ENCODE results near the gene UPK1A. TPM values are rescaled to one million over a fixed set of nuclear protein-coding genes. Genes with fewer than 3 reads are reported as not detected.

Gene UPK1A
- total RNA-seq, 1 donor from 2014 or later, result not detected

- TF ChIP-seq CTCF (IDR thresholded peaks at IDR 0.05; ENCODE audit: unreplicated experiment), result no peak
- Mint-ChIP-seq H3K27me3 (ENCODE audit: unreplicated experiment) (peaks cover 25% of the 10 kb centered on the region), H3K27ac (ENCODE audit: unreplicated experiment) (peak overlapping the region; percentile 81), H3K4me3 (ENCODE audit: unreplicated experiment) (peak overlapping the region; percentile 96), H3K4me1 (ENCODE audit: unreplicated experiment) (peaks cover 19% of the 10 kb centered on the region), H3K9me3 (ENCODE audit: unreplicated experiment) (no peaks in the 10 kb centered on the region), H3K36me3 (ENCODE audit: low read depth, unreplicated experiment) (peaks cover 7% of the 10 kb centered on the region)
- peak; percentile 82 for DNase-seq (ENCODE audit: low spot score)
Measured at GRCh38 chr19:35644206-35644986, 21.9 kb upstream of the UPK1A start.

GRCh38 chr19:35644987-35645679 is 21.2 kb upstream of the UPK1A start:
- Mint-ChIP-seq H3K27me3 (ENCODE audit: unreplicated experiment) (peaks cover 24% of the 10 kb centered on the region), H3K27ac (ENCODE audit: unreplicated experiment) (peak overlapping the region; percentile 81), H3K36me3 (ENCODE audit: low read depth, unreplicated experiment) (peaks cover 7% of the 10 kb centered on the region), H3K4me3 (ENCODE audit: unreplicated experiment) (peak overlapping the region; percentile 96), H3K4me1 (ENCODE audit: unreplicated experiment) (peaks cover 19% of the 10 kb centered on the region), H3K9me3 (ENCODE audit: unreplicated experiment) (no peaks in the 10 kb centered on the region)
- TF ChIP-seq CTCF (IDR thresholded peaks at IDR 0.05; ENCODE audit: unreplicated experiment), result no peak
- peak; percentile 58 for DNase-seq (ENCODE audit: low spot score)

DNA sequence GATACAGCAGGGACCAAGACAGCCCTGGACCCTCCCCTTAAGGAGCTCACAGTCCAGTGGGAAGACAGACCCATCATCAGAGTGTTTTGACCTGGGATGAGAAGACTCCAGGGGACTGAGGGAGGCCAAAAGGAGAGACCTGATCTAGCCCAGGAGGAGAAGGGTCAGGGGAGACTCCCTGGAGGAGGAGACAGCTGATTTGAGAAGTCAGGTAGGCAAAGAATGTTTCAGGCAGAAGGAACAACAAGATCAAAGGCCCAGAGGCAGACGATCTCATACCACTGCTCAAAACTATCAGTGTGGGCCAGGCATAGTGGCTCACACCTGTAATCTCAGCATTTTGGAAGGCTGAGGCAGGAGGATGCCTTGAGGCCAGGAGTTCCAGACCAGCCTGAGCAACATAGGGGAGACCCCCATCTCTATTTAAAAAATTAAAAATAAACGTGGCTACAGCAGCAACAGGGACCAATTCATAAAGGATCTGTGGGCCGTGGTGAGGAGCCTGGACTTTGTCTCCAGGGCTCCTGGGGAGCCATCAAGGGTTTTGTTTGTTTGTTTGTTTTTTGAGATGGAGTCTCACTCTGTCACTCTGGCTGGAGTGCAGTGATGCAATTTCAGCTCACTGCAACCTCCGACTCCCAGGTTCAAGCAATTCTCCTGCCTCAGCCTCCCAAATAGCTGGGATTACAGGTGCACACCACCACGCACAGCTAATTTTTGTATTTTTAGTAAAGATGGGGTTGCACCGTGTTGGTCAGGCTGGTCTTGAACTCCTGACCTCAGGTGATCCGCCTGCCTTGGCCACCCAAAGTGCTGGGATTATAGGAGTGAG is 20.4 kb upstream of the UPK1A start:
- no peaks in the 10 kb centered on the region for H3K9me3 Mint-ChIP-seq (ENCODE audit: unreplicated experiment)
- peaks cover 7% of the 10 kb centered on the region for H3K36me3 Mint-ChIP-seq (ENCODE audit: low read depth, unreplicated experiment)
- TF ChIP-seq CTCF (IDR thresholded peaks at IDR 0.05; ENCODE audit: unreplicated experiment), result no peak
- H3K4me3 Mint-ChIP-seq (ENCODE audit: unreplicated experiment), result no peak overlapping the region
- DNase-seq (ENCODE audit: low spot score), result no peak
- peaks cover 23% of the 10 kb centered on the region for H3K4me1 Mint-ChIP-seq (ENCODE audit: unreplicated experiment)
- H3K27ac Mint-ChIP-seq (ENCODE audit: unreplicated experiment), result no peak overlapping the region
- peaks cover 24% of the 10 kb centered on the region for H3K27me3 Mint-ChIP-seq (ENCODE audit: unreplicated experiment)

DNA sequence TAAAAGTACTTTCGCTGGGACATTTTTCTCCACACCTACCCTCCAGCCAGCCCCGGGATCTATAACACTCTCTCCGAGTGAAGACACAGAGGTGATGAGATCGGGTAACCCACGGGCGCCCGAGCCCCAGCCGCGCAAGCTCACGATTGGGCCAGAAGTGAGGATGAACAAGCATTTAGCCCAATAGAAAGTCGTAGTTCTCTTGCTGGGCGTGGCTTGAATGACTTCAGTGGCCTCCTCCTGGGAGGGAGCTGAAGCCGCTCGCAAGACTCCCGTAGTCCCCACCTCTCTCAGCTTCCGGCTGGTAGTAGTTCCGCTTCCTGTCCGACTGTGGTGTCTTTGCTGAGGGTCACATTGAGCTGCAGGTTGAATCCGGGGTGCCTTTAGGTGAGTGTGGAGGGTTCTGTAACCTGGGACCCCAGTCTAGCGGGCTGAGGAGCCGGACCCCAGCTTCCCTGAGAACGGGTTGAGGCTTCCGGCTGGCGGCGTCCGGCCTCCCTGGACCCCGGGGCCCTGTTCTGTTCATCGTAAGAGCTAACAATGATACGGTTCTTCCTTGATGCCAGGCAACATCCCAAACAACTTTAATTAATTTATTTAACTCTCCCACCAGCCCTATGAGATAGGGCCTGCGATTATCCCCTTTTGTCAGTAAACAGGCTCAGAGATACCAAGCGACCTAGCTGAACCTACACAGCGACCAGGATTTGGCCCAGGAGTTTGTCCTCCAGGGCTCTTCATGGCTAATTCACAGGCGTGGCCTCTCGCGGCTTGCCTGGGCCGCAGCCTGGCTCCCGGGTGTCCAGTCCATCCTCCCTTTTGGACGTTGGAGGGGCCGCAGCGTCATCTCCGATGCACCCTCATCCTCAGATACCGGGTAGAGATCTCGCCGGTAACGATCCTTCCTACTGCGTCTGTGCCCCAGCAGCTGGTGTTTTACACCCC is 18.0 kb upstream of the UPK1A start, which contains the start of gene COX6B1:
TSS of gene COX6B1 (plus strand) at position 307 of the 945 bp plus-strand sequence. CDS start 2,921 bp downstream, outside the sequence.
- Mint-ChIP-seq H3K4me3 (ENCODE audit: unreplicated experiment) (peak within 1 kb of the TSS; percentile 99), H3K36me3 (ENCODE audit: low read depth, unreplicated experiment) (peaks cover 11% of the 10 kb centered on the region), H3K4me1 (ENCODE audit: unreplicated experiment) (peaks cover 19% of the 10 kb centered on the region), H3K27me3 (ENCODE audit: unreplicated experiment) (peaks cover 19% of the 10 kb centered on the region), H3K9me3 (ENCODE audit: unreplicated experiment) (no peaks in the 10 kb centered on the region), H3K27ac (ENCODE audit: unreplicated experiment) (peak within 1 kb of the TSS; percentile 96)
- TF ChIP-seq CTCF (IDR thresholded peaks at IDR 0.05; ENCODE audit: unreplicated experiment), result no peak
- peak; percentile 79 for DNase-seq (ENCODE audit: low spot score)

All from endothelial cell (in vitro differentiated cells).